Measurements from ENCODE around the gene ATP10D. TPM values are rescaled to one million over a fixed set of nuclear protein-coding genes. Genes with fewer than 3 reads are reported as not detected.
"Not testable (repeated sequence)": the region's sequence is repeated elsewhere in the genome, so short reads cannot be mapped to it uniquely, and the experiment has no call there.

Gene ATP10D
- total and polyA plus RNA-seq, 4 donors: 13.0 to 52.8 (median 21.5) TPM

- no peaks in the 10 kb centered on the region for H3K36me3 ChIP-seq (ENCODE audit: control insufficient read depth, insufficient read depth, low read length)
- peak overlapping the region; percentile 83 for H3K27ac ChIP-seq (ENCODE audit: low read depth, low read length)
- WGBS (ENCODE audit: insufficient coverage): no CpG with 5 or more reads among the region's 14 CpGs
- DNase-seq (ENCODE audit: low read depth in 4 of 6, low spot score in 6 of 6): peak in 2 of 6 donors; percentile 29 to 31
- H3K9me3 ChIP-seq (ENCODE audit: control insufficient read depth, insufficient read depth, low read length): no peaks in the 10 kb centered on the region
- H3K27me3 ChIP-seq (ENCODE audit: control insufficient read depth, insufficient read depth, low read length): no peaks in the 10 kb centered on the region
- H3K4me1 ChIP-seq (ENCODE audit: control insufficient read depth, insufficient read depth, low read length): peaks cover 3% of the 10 kb centered on the region
- H3K4me3 ChIP-seq (ENCODE audit: low read depth, low read length): peak overlapping the region; percentile 61
These were observed 693 bp downstream of the ATP10D start for GRCh38 chr4:47485768-47486167.

DNA sequence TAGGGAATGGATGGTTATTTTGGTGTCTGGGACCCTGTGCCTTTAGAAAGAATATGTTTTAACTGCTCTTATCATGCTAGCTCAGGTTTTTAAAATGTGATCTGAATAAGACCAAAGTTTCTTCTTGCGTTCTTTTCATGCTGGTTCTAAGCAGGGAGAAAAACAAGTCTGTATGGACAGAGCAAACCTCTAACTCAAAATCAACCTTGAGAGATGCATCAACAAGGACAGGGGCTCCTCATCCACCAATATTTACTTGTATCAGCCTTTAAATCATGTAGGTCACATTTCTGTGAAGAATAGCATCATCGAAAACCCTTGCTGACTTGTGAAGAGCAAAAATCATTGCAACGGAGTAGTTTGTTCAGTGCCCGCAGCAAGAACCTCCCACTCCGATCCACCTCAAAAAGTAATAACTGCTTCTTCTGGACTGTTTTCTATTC lies 1.2 kb downstream of the ATP10D start:
- peak in 2 of 6 donors; percentile 28 to 31 for DNase-seq (ENCODE audit: low read depth in 4 of 6, low spot score in 6 of 6)
- Histone ChIP-seq H3K36me3 (ENCODE audit: control insufficient read depth, insufficient read depth, low read length) (no peaks in the 10 kb centered on the region), H3K4me1 (ENCODE audit: control insufficient read depth, insufficient read depth, low read length) (peaks cover 3% of the 10 kb centered on the region), H3K9me3 (ENCODE audit: control insufficient read depth, insufficient read depth, low read length) (no peaks in the 10 kb centered on the region), H3K4me3 (ENCODE audit: low read depth, low read length) (peak overlapping the region; percentile 61), H3K27ac (ENCODE audit: low read depth, low read length) (peak overlapping the region; percentile 83), H3K27me3 (ENCODE audit: control insufficient read depth, insufficient read depth, low read length) (no peaks in the 10 kb centered on the region)
- WGBS (ENCODE audit: insufficient coverage): 32% methylated on average over 3 of the region's 5 CpGs

DNA sequence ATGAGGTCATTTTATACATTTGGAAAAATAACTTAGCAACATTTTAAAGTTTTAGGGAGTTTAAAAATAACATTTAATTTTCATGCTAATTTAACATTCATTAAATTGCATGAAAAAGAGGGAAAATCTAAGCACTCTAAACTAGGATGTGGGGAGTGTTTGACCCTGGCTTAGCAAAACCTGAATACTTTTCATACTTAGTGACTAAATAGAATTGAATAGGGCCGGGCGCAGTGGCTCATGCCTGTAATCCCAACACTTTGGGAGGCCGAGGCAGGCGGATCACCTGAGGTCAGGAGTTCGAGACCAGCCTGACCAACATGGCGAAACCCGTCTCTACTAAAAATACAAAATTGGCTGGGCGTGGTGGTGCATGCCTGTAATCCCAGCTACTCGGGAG lies 1.7 kb downstream of the ATP10D start:
- not testable (repeated sequence) for H3K4me1 ChIP-seq (ENCODE audit: control insufficient read depth, insufficient read depth, low read length); DNase-seq (ENCODE audit: low read depth in 4 of 6, low spot score in 6 of 6); H3K27me3 ChIP-seq (ENCODE audit: control insufficient read depth, insufficient read depth, low read length); H3K9me3 ChIP-seq (ENCODE audit: control insufficient read depth, insufficient read depth, low read length); H3K27ac ChIP-seq (ENCODE audit: low read depth, low read length); H3K36me3 ChIP-seq (ENCODE audit: control insufficient read depth, insufficient read depth, low read length)
- H3K4me3 ChIP-seq (ENCODE audit: low read depth, low read length): peak overlapping the region; percentile 61
- WGBS (ENCODE audit: insufficient coverage): 96% methylated on average over 5 of the region's 9 CpGs

DNA sequence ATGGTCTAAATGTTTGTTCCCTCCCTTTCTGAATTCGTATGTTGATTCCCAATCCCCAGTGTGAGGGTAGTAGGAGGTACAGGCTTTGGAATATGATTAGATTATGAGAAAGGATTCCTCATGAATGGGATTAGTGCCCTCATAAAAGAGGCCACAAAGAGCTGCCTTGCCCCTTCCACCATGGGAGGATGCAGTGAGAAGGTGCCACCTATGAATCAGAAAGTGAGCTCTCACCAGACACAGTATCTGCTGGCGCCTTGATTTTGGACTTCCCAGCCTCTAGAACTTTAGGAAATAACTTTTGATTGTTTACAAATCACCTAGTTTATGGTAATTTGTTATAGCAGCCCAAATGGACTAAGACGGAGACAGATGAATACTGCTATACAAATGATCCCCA lies 3.6 kb downstream of the ATP10D start:
- Histone ChIP-seq H3K36me3 (ENCODE audit: control insufficient read depth, insufficient read depth, low read length) (no peaks in the 10 kb centered on the region), H3K27me3 (ENCODE audit: control insufficient read depth, insufficient read depth, low read length) (no peaks in the 10 kb centered on the region), H3K27ac (ENCODE audit: low read depth, low read length) (no peak overlapping the region), H3K4me3 (ENCODE audit: low read depth, low read length) (no peak overlapping the region), H3K4me1 (ENCODE audit: control insufficient read depth, insufficient read depth, low read length) (peaks cover 3% of the 10 kb centered on the region), H3K9me3 (ENCODE audit: control insufficient read depth, insufficient read depth, low read length) (no peaks in the 10 kb centered on the region)
- no CpG with 5 or more reads among the region's 3 CpGs for WGBS (ENCODE audit: insufficient coverage)
- no peak for DNase-seq (ENCODE audit: low read depth in 4 of 6, low spot score in 6 of 6)

GRCh38 chr4:47490550-47490949 lies 5.5 kb downstream of the ATP10D start:
- no peaks in the 10 kb centered on the region for H3K36me3 ChIP-seq (ENCODE audit: control insufficient read depth, insufficient read depth, low read length)
- WGBS (ENCODE audit: insufficient coverage): 71% methylated on average over 3 of the region's 4 CpGs
- H3K27me3 ChIP-seq (ENCODE audit: control insufficient read depth, insufficient read depth, low read length): no peaks in the 10 kb centered on the region
- H3K27ac ChIP-seq (ENCODE audit: low read depth, low read length): no peak overlapping the region
- DNase-seq (ENCODE audit: low read depth in 4 of 6, low spot score in 6 of 6): no peak
- no peaks in the 10 kb centered on the region for H3K9me3 ChIP-seq (ENCODE audit: control insufficient read depth, insufficient read depth, low read length)
- H3K4me3 ChIP-seq (ENCODE audit: low read depth, low read length): no peak overlapping the region
- no peaks in the 10 kb centered on the region for H3K4me1 ChIP-seq (ENCODE audit: control insufficient read depth, insufficient read depth, low read length)

- Histone ChIP-seq H3K4me1 (ENCODE audit: control insufficient read depth, insufficient read depth, low read length) (no peaks in the 10 kb centered on the region), H3K27ac (ENCODE audit: low read depth, low read length) (no peak overlapping the region), H3K4me3 (ENCODE audit: low read depth, low read length) (no peak overlapping the region), H3K9me3 (ENCODE audit: control insufficient read depth, insufficient read depth, low read length) (no peaks in the 10 kb centered on the region), H3K36me3 (ENCODE audit: control insufficient read depth, insufficient read depth, low read length) (no peaks in the 10 kb centered on the region), H3K27me3 (ENCODE audit: control insufficient read depth, insufficient read depth, low read length) (no peaks in the 10 kb centered on the region)
- DNase-seq (ENCODE audit: low read depth in 4 of 6, low spot score in 6 of 6): no peak
- 44% methylated on average over 1 of the region's 3 CpGs for WGBS (ENCODE audit: insufficient coverage)
These were observed 8.4 kb downstream of the ATP10D start for GRCh38 chr4:47493238-47494123.

- no peaks in the 10 kb centered on the region for H3K9me3 ChIP-seq (ENCODE audit: control insufficient read depth, insufficient read depth, low read length)
- no peaks in the 10 kb centered on the region for H3K36me3 ChIP-seq (ENCODE audit: control insufficient read depth, insufficient read depth, low read length)
- DNase-seq (ENCODE audit: low read depth in 4 of 6, low spot score in 6 of 6): peak in 1 of 6 donors; percentile 7
- H3K4me3 ChIP-seq (ENCODE audit: low read depth, low read length): no peak overlapping the region
- no CpG with 5 or more reads among the region's 4 CpGs for WGBS (ENCODE audit: insufficient coverage)
- H3K4me1 ChIP-seq (ENCODE audit: control insufficient read depth, insufficient read depth, low read length): no peaks in the 10 kb centered on the region
- H3K27ac ChIP-seq (ENCODE audit: low read depth, low read length): no peak overlapping the region
- no peaks in the 10 kb centered on the region for H3K27me3 ChIP-seq (ENCODE audit: control insufficient read depth, insufficient read depth, low read length)
These were observed 9.0 kb downstream of the ATP10D start for GRCh38 chr4:47494124-47494430.

GRCh38 chr4:47498899-47499298 lies 13.8 kb downstream of the ATP10D start:
- WGBS (ENCODE audit: insufficient coverage): no CpG with 5 or more reads among the region's 6 CpGs
- DNase-seq (ENCODE audit: low read depth in 4 of 6, low spot score in 6 of 6): peak in 1 of 6 donors; percentile 44
- no peaks in the 10 kb centered on the region for H3K27me3 ChIP-seq (ENCODE audit: control insufficient read depth, insufficient read depth, low read length)
- no peaks in the 10 kb centered on the region for H3K4me1 ChIP-seq (ENCODE audit: control insufficient read depth, insufficient read depth, low read length)
- H3K4me3 ChIP-seq (ENCODE audit: low read depth, low read length): no peak overlapping the region
- no peak overlapping the region for H3K27ac ChIP-seq (ENCODE audit: low read depth, low read length)
- no peaks in the 10 kb centered on the region for H3K36me3 ChIP-seq (ENCODE audit: control insufficient read depth, insufficient read depth, low read length)
- no peaks in the 10 kb centered on the region for H3K9me3 ChIP-seq (ENCODE audit: control insufficient read depth, insufficient read depth, low read length)

- H3K27ac ChIP-seq (ENCODE audit: low read depth, low read length): no peak overlapping the region
- no peaks in the 10 kb centered on the region for H3K9me3 ChIP-seq (ENCODE audit: control insufficient read depth, insufficient read depth, low read length)
- no peaks in the 10 kb centered on the region for H3K36me3 ChIP-seq (ENCODE audit: control insufficient read depth, insufficient read depth, low read length)
- H3K4me1 ChIP-seq (ENCODE audit: control insufficient read depth, insufficient read depth, low read length): no peaks in the 10 kb centered on the region
- DNase-seq (ENCODE audit: low read depth in 4 of 6, low spot score in 6 of 6): no peak
- no CpG with 5 or more reads among the region's 2 CpGs for WGBS (ENCODE audit: insufficient coverage)
- no peaks in the 10 kb centered on the region for H3K27me3 ChIP-seq (ENCODE audit: control insufficient read depth, insufficient read depth, low read length)
- no peak overlapping the region for H3K4me3 ChIP-seq (ENCODE audit: low read depth, low read length)
These were observed 14.6 kb downstream of the ATP10D start for GRCh38 chr4:47499700-47500099.

- H3K36me3 ChIP-seq (ENCODE audit: control insufficient read depth, insufficient read depth, low read length): no peaks in the 10 kb centered on the region
- H3K4me3 ChIP-seq (ENCODE audit: low read depth, low read length): no peak overlapping the region
- no peak for DNase-seq (ENCODE audit: low read depth in 4 of 6, low spot score in 6 of 6)
- no peaks in the 10 kb centered on the region for H3K4me1 ChIP-seq (ENCODE audit: control insufficient read depth, insufficient read depth, low read length)
- no peaks in the 10 kb centered on the region for H3K9me3 ChIP-seq (ENCODE audit: control insufficient read depth, insufficient read depth, low read length)
- 50% methylated on average over 3 of the region's 3 CpGs for WGBS (ENCODE audit: insufficient coverage)
- H3K27me3 ChIP-seq (ENCODE audit: control insufficient read depth, insufficient read depth, low read length): no peaks in the 10 kb centered on the region
- H3K27ac ChIP-seq (ENCODE audit: low read depth, low read length): no peak overlapping the region
These were observed 15.7 kb downstream of the ATP10D start for GRCh38 chr4:47500776-47501175.

Data from spinal cord (tissue), 10 donors.